Thoracic aorta (tissue), 2 donors: ENCODE results near the gene AK8. TPM values are rescaled to one million over a fixed set of nuclear protein-coding genes. Genes with fewer than 3 reads are reported as not detected.

Experiments
- ATAC-seq: fragments of 150-250 bp; one replicate; pipeline ENCODE4 v1.8.0; 2017; ENCODE audit warnings: low read depth; ENCODE audit not compliant: insufficient number of reproducible peaks, low FRiP score
- DNase-seq: peaks from one replicate; pipeline ENCODE4 v3.0.0-alpha.2; 2020; ENCODE audit warnings: low spot score
- H3K27ac ChIP-seq, 2 donors: fragments of 200-600 bp; sonication (generic); 1 replicate in 1 of 2; 2 replicates in 1 of 2; pipeline ENCODE4 v1.5.1; 2016; ENCODE audit warnings: mild to moderate bottlenecking in 2 of 2, moderate library complexity in 2 of 2
- H3K27me3 ChIP-seq: fragments of 200-600 bp; sonication (generic); replicated peaks from 2 replicates; pipeline ENCODE4 v1.6.0; 2016; ENCODE audit warnings: mild to moderate bottlenecking; ENCODE audit not compliant: insufficient read depth
- H3K36me3 ChIP-seq: fragments of 200-600 bp; sonication (generic); one replicate; pipeline ENCODE4 v1.5.1; 2016
- H3K4me1 ChIP-seq, 2 donors: fragments of 200-600 bp; sonication (generic); 1 replicate in 1 of 2; 2 replicates in 1 of 2; pipeline versions ENCODE4 v1.5.1 to v1.6.0; 2016; ENCODE audit warnings: low read depth in 2 of 2, mild to moderate bottlenecking in 1 of 2; ENCODE audit not compliant: control insufficient read depth in 1 of 2
- H3K4me3 ChIP-seq: fragments of 200-600 bp; sonication (generic); 2 replicates; pipeline ENCODE4 v1.5.1; 2016; ENCODE audit warnings: mild to moderate bottlenecking
- H3K9me3 ChIP-seq: fragments of 200-600 bp; sonication (generic); 2 replicates; pipeline ENCODE4 v1.5.1; 2016
- total RNA-seq, 2 donors: library from RNA; depleted of rRNA; stranded (reverse); fragments of >200 nt; gene quantifications; one replicate each; pipeline versions ENCODE4 v1.1.0 to v1.2.3, GENCODE V29; 2016
- TF ChIP-seq, protein P1 (sequence below): fragments of 200-600 bp; sonication (generic); IDR thresholded peaks from one replicate; pipeline ENCODE4 v1.5.1; 2019; ENCODE audit warnings: antibody characterized with exemption

The AK8 gene
- total RNA-seq, 2 donors from 2014 or later: 0.42 to 0.54 TPM

DNA sequence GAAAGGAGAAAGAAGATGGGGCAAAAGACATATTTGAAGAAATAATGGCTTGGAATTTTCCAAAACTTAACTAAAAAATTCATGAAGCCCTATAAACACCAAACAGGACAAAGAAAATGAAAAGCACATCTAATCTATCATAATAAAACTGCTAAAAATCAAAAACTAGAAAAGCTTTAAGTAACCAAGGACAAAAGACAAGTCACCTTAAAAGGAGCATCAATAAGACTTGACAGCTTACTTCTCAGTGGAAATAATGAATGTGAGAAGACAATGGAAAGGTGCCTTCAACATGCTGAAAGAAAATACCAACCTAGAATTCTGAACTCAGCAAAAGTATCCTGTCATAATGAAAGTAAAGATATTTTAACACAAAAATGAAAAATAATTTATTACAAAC is 180.9 kb downstream of the AK8 start:
- TF ChIP-seq, protein P1, sequence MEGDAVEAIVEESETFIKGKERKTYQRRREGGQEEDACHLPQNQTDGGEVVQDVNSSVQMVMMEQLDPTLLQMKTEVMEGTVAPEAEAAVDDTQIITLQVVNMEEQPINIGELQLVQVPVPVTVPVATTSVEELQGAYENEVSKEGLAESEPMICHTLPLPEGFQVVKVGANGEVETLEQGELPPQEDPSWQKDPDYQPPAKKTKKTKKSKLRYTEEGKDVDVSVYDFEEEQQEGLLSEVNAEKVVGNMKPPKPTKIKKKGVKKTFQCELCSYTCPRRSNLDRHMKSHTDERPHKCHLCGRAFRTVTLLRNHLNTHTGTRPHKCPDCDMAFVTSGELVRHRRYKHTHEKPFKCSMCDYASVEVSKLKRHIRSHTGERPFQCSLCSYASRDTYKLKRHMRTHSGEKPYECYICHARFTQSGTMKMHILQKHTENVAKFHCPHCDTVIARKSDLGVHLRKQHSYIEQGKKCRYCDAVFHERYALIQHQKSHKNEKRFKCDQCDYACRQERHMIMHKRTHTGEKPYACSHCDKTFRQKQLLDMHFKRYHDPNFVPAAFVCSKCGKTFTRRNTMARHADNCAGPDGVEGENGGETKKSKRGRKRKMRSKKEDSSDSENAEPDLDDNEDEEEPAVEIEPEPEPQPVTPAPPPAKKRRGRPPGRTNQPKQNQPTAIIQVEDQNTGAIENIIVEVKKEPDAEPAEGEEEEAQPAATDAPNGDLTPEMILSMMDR: no peak
- no peak overlapping the region for H3K4me3 ChIP-seq
- DNase-seq (no peak), ATAC-seq (no peak)
- no peaks in the 10 kb centered on the region for H3K27me3 ChIP-seq
- no peak overlapping the region for H3K27ac ChIP-seq
- H3K36me3 ChIP-seq: no peaks in the 10 kb centered on the region
- peaks cover 7% of the 10 kb centered on the region for H3K9me3 ChIP-seq
- no peaks in the 10 kb centered on the region for H3K4me1 ChIP-seq

DNA sequence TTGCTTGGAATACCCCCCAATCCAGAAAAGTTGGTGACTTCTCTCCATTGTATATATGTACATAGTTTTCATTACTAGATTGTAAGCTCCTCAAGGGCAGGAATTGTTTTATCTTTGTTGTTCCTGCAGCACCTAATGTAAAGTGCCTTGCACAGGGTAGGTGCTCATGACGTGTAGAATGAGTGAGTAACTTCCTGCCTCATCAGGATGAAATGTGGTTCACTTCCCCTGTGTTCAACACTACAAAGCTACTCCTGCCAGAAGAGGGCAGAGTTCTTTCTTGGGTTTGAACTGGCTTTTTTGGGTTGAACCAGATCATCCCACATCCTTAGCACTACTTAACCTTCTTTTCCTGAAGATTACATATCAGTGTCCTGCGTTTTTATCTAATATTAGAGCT is 183.9 kb downstream of the AK8 start:
- Histone ChIP-seq H3K4me3 (no peak overlapping the region), H3K36me3 (peaks cover 11% of the 10 kb centered on the region), H3K4me1 (no peaks in the 10 kb centered on the region), H3K9me3 (peaks cover 7% of the 10 kb centered on the region), H3K27ac (no peak overlapping the region), H3K27me3 (no peaks in the 10 kb centered on the region)
- no peak for ATAC-seq
- DNase-seq: no peak
- TF ChIP-seq, protein P1: no peak

DNA sequence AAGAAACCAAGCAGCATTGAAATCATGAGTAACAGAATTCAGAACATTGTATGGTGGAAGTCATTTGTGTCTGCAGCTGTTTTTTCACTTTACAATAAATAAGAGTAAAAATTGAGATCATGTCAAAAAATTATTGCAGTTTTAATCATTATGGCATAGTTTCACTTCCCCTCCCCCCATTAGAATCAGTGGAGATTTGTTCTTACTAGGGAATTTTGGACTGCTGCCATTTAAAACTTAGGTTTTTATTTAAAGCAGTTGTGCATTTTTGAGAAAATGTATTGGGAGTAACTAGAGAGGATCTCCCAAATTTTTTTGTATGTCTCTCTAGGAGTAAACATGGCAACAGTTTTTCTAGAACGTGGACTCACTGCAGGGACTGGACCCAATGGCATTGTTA is 187.4 kb downstream of the AK8 start:
- Histone ChIP-seq H3K4me3 (no peak overlapping the region), H3K36me3 (peaks cover 18% of the 10 kb centered on the region), H3K27ac (no peak overlapping the region), H3K4me1 (no peaks in the 10 kb centered on the region), H3K9me3 (no peaks in the 10 kb centered on the region), H3K27me3 (no peaks in the 10 kb centered on the region)
- TF ChIP-seq, protein P1: no peak
- ATAC-seq (no peak), DNase-seq (no peak)

DNA sequence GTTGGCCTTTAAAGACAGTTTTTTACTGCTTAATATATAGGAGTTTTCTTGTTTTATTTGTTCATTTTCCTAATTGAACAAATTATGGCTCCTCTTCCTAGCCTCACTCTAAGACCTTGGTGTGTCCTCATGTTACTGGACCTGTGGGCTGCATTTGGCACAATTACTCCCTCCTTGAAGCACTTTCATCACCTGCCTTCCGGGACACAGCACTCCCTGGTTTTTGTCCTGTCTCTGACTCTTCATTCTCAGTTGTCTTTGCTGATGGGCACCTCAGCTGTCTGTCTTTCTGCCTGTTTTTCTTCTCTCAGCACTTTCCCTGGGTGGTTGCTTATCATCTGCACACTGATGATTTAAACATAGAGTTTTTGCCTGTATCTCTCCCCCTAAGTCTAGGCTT is 194.2 kb downstream of the AK8 start:
- TF ChIP-seq, protein P1: no peak
- no peak for ATAC-seq
- Histone ChIP-seq H3K27ac (no peak overlapping the region), H3K27me3 (no peaks in the 10 kb centered on the region), H3K36me3 (peaks cover 25% of the 10 kb centered on the region), H3K9me3 (no peaks in the 10 kb centered on the region), H3K4me1 (no peaks in the 10 kb centered on the region), H3K4me3 (no peak overlapping the region)
- DNase-seq: no peak

DNA sequence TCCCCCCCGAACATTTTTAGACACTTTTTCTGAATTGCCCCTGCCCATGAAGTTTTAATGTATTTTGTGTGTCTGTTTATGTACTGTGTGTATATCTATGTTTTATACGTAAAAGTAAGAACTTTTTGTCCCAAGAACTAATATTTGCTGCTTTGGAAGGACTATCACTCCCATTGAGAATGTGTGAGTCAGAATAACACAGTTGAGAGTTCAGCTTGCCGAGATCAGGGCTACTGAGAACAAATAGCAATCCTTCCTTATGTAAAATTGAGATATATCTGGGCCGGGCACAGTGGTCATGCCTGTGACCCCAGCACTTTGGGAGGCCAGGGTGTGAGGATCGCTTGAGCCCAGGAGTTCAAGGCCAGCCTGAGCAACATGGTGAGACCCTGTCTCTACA is 196.5 kb downstream of the AK8 start:
- TF ChIP-seq, protein P1: no peak
- ATAC-seq (no peak), DNase-seq (no peak)
- H3K4me1 ChIP-seq: no peaks in the 10 kb centered on the region
- no peak overlapping the region for H3K27ac ChIP-seq
- peaks cover 31% of the 10 kb centered on the region for H3K36me3 ChIP-seq
- no peaks in the 10 kb centered on the region for H3K27me3 ChIP-seq
- no peaks in the 10 kb centered on the region for H3K9me3 ChIP-seq
- H3K4me3 ChIP-seq: no peak overlapping the region
